K562 (cell line): ENCODE measurements around the gene USP48. TPM values are rescaled to one million over a fixed set of nuclear protein-coding genes. Genes with fewer than 3 reads are reported as not detected.
A peak's percentile ranks its signal among the peaks of the same experiment; 100 is the strongest.

Experiments used
- CXXC5 ChIP-seq: fragments of 250-450 bp; sonication (Bioruptor Pico); IDR thresholded peaks from 2 replicates; pipeline ENCODE4 v1.8.0; 2022; ENCODE audit warnings: inconsistent platforms, mild to moderate bottlenecking, moderate library complexity
- E2F3 ChIP-seq: fragments of 250-450 bp; sonication (Bioruptor Pico); IDR thresholded peaks from 2 replicates; pipeline ENCODE4 v1.4.0; 2020; ENCODE audit warnings: mild to moderate bottlenecking
- FOXA3 ChIP-seq, 2 experiments: fragments of 450-650 bp in 1 of 2; sonication (generic) in 1 of 2; formaldehyde crosslinking; IDR thresholded peaks in 1 of 2; conservative IDR thresholded peaks in 1 of 2; 2 replicates each; pipeline versions ENCODE4 v1.4.0 to v1.8.0; 2020 to 2022; ENCODE audit warnings: mild to moderate bottlenecking in 2 of 2, missing genetic modification reagents in 1 of 2
- FOXK1 ChIP-seq: sonication (generic); formaldehyde crosslinking; IDR thresholded peaks from 2 replicates; pipeline ENCODE4 v1.8.0; 2022; ENCODE audit warnings: missing genetic modification reagents, mild to moderate bottlenecking, borderline replicate concordance
- FOXP1 ChIP-seq: sonication (generic); formaldehyde crosslinking; IDR thresholded peaks from 2 replicates; pipeline ENCODE4 v1.8.0; 2022; ENCODE audit warnings: mild to moderate bottlenecking, missing genetic modification reagents
- HDAC2 ChIP-seq: fragments of 450-650 bp; IDR thresholded peaks from 2 replicates; pipeline ENCODE4 v1.6.1; 2016; ENCODE audit warnings: mild to moderate bottlenecking
- HLTF ChIP-seq: fragments of 450-650 bp; IDR thresholded peaks from 2 replicates; pipeline ENCODE4 v1.6.1; 2016
- HSF4 ChIP-seq: fragments of 250-450 bp; sonication (Bioruptor Pico); IDR thresholded peaks from 2 replicates; pipeline ENCODE4 v2.1.2; 2022; ENCODE audit warnings: mild to moderate bottlenecking, moderate library complexity, borderline replicate concordance
- ILK ChIP-seq: fragments of 450-650 bp; IDR thresholded peaks from 2 replicates; pipeline ENCODE4 v1.6.1; 2016; ENCODE audit warnings: missing genetic modification characterization, low read depth, mild to moderate bottlenecking, missing compliant biosample characterization, moderate library complexity, borderline replicate concordance
- MEF2A ChIP-seq: IDR thresholded peaks from 2 replicates; pipeline ENCODE4 v1.6.1; 2011; ENCODE audit warnings: low read depth, mild to moderate bottlenecking, low read length, moderate library complexity; ENCODE audit not compliant: control insufficient read depth
- MNT ChIP-seq, 2 experiments: fragments of 450-650 bp; conservative IDR thresholded peaks; 2 replicates each; pipeline ENCODE4 v1.6.1; 2017; ENCODE audit warnings: mild to moderate bottlenecking in 2 of 2, moderate library complexity in 2 of 2
- NBN ChIP-seq: fragments of 450-650 bp; IDR thresholded peaks from 2 replicates; pipeline ENCODE4 v1.6.1; 2016; ENCODE audit warnings: low read depth, mild to moderate bottlenecking
- NCOA1 ChIP-seq: fragments of 450-650 bp; IDR thresholded peaks from 2 replicates; pipeline ENCODE4 v1.6.1; 2016; ENCODE audit warnings: low read depth
- RBM15 ChIP-seq: fragments of 200-400 bp; formaldehyde crosslinking; IDR thresholded peaks from 2 replicates; pipeline ENCODE4 v1.6.1; 2018; ENCODE audit warnings: mild to moderate bottlenecking, low read length, moderate library complexity; ENCODE audit not compliant: insufficient read depth
- TCF7 ChIP-seq: sonication (generic); IDR thresholded peaks from 2 replicates; pipeline ENCODE4 v1.6.1; 2016; ENCODE audit warnings: antibody characterized with exemption, borderline replicate concordance
- THAP12 ChIP-seq: fragments of 250-450 bp; sonication (Bioruptor Pico); IDR thresholded peaks from 2 replicates; pipeline ENCODE4 v1.9.0; 2021; ENCODE audit warnings: mild to moderate bottlenecking, inconsistent platforms
- ZBTB12 ChIP-seq: fragments of 250-450 bp; sonication (Bioruptor Pico); IDR thresholded peaks from 2 replicates; pipeline ENCODE4 v1.4.0; 2020
- ZNF518B ChIP-seq: fragments of 250-450 bp; sonication (Bioruptor Pico); IDR thresholded peaks from 2 replicates; pipeline ENCODE4 v1.5.0; 2021; ENCODE audit warnings: mild to moderate bottlenecking, moderate library complexity
- ZNF77 ChIP-seq: fragments of 250-450 bp; sonication (Bioruptor Pico); IDR thresholded peaks from 2 replicates; pipeline ENCODE4 v1.5.0; 2020
- polyA plus RNA-seq, 8 experiments: library from polyadenylated mRNA; depleted of rRNA in 4 of 8; stranded (reverse) in 5 of 8; unstranded in 3 of 8; fragments of >200 nt; fragmentation: Nextera tagmentation in 2 of 8; fragmentation: Illumina TruSeq in 1 of 8; extraction: Ambion mirVana in 2 of 8; extraction: Trizol in 1 of 8; gene quantifications; 2 replicates each; pipeline versions ENCODE4 v1.2.1 to v1.2.3, GENCODE V29; 2011 to 2014; ENCODE audit warnings: inconsistent platforms in 1 of 8, missing spikeins in 1 of 8
- total RNA-seq, 7 experiments: library from RNA; depleted of rRNA in 6 of 7; stranded (reverse); fragments of >200 nt in 6 of 7; fragmentation: Illumina TruSeq in 2 of 7; extraction: Trizol in 2 of 7; gene quantifications; 2 replicates each; pipeline versions ENCODE4 v1.2.1 to v1.2.3, GENCODE V29; 2011 to 2021; ENCODE audit warnings: low replicate concordance in 1 of 7

USP48 gene
- total and polyA plus RNA-seq, 9 of the 15 experiments (the other 6 are each of a cell fraction or from before 2014, with no cell fraction given): 23.3 to 123 (median 106) TPM

GRCh38 chr1:21673277-21673780 lies 109.6 kb downstream of the USP48 start (continued):
- TF ChIP-seq THAP12 (CRISPR knock-in tag) (no peak), FOXP1 (CRISPR knock-in tag) (no peak), HDAC2 (0 out of 2 replicates have a peak, but pooled peaks have one; percentile 23), HLTF (no peak), NBN (no peak), TCF7 (no peak), HSF4 (CRISPR knock-in tag) (no peak), MEF2A (no peak), ZNF77 (no peak), ZNF518B (CRISPR knock-in tag) (no peak), MNT (conservative IDR thresholded peaks at IDR 0.05) (no peak), CXXC5 (peak; percentile 31), E2F3 (CRISPR knock-in tag) (no peak), RBM15 (no peak), FOXA3 (CRISPR knock-in tag; conservative IDR thresholded peaks at IDR 0.05 in 1 of 2, IDR thresholded peaks at IDR 0.05 in 1 of 2) (no peak), ZBTB12 (no peak), ILK (tag) (no peak), FOXK1 (CRISPR knock-in tag) (no peak), NCOA1 (no peak)
